GM21528 (cell line): ENCODE data around the gene ARHGEF5.
"Not testable (repeated sequence)": the region's sequence is repeated elsewhere in the genome, so short reads cannot be mapped to it uniquely, and the experiment has no call there.

Source experiments
- ATAC-seq: cut with Tn5 transposase; IDR thresholded peaks from one replicate; pipeline ENCODE4 v1.9.1; 2021; ENCODE audit warnings: mild to moderate bottlenecking, moderate library complexity; ENCODE audit not compliant: unreplicated experiment, low FRiP score

ARHGEF5 gene

DNA sequence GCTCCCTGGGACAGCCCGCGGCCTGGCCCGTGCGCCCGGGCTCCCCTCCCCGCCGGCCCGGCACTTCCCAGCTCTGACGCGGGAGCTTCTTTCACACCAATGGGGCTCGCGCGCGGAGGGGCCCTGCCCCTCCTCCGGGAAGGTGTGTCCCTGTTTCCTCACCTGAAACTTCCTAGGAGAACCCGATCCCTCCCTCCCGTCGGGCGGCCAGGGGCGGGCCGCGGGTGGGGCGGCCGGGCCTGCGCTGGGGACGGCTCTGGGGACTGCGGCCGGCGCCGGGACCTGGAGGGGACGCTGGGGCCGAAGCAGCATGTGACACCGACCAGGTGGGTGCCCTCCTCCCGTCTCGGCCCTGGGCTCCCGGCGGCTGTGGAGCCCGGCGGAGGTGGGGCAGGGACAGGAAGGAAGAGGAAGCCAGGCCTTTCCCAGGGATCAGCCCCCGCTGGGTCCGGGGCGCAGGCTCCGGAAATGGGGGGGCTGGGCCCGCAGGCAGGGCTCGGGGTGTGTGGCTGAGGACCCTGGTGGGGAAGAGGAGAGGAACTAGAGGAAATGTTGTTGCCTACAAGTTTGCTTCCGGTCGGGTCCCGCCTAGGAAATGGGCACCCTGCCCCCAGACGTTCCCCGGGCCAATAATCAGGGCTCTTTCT, at the start of gene ARHGEF5:
Gene ARHGEF5 (plus strand): TSS at position 227 of the 647 bp plus-strand sequence. CDS start 7,268 bp downstream, outside the sequence.
- ATAC-seq: peak; percentile 84

DNA sequence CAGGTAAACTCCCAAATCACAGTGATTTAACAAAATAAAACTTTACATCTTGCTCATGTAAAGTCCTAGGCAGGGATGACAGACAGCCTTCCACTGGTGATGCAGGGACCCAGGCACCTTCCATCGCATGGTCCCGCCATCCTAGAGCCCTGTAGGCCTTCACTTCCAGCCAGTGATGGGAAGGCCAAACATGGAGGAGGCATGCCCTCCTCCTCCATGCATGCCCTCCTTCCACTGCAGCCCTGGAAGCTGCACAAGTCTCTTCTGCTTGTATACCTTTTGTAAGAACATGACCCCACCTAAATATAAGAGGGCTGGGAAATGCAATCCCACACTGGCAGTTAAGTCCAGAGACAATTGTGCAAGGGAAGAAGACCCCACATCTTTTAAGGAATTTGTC, 45.5 kb upstream of the ARHGEF5 start:
- not testable (repeated sequence) for ATAC-seq

GRCh38 chr7:144311218-144311617, 44.0 kb upstream of the ARHGEF5 start:
- not testable (repeated sequence) for ATAC-seq

GRCh38 chr7:144311872-144312469, 43.2 kb upstream of the ARHGEF5 start, which contains the start of gene OR2A1:
Gene OR2A1, plus strand, starts transcription at chr7:144312419. Its CDS starts 5,706 bp downstream, at chr7:144318125.
- ATAC-seq: not testable (repeated sequence)

DNA sequence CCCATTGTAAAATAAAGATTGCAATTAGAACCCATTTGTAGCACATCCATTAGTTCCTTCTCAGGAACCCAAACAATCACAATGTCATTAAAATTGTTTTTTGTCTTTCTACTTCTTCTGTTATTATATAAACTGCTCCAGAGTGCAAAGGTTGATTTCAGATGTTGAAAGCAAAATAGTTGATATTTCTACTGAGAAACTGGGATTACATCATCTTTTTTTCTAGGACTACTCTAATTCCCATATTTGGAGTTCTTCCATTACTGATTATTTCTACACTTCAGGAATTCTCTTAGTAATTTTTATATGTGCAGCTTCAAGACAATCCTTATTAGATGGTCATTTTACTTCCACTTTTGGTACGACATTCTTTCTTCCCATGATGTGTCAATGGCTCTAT, 37.7 kb upstream of the ARHGEF5 start:
- not testable (repeated sequence) for ATAC-seq

DNA sequence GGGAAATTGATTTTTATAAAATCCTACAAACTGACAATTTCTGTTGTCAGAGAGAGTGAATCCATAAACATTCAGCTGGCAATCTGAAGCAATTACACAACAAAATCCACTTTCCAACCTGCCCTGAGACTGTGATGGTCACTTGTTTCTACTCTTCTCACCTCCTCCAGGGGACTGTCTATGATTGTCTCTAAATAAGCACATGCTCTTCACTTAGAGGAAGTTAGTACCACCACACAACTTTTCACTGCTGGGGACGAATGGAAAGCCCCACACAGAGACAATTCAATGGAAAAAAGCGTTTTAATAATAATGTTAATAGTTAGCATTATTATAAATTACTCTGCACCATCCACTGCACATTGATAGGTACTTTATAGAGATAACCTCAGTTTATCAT, 35.7 kb upstream of the ARHGEF5 start:
- ATAC-seq: not testable (repeated sequence)

DNA sequence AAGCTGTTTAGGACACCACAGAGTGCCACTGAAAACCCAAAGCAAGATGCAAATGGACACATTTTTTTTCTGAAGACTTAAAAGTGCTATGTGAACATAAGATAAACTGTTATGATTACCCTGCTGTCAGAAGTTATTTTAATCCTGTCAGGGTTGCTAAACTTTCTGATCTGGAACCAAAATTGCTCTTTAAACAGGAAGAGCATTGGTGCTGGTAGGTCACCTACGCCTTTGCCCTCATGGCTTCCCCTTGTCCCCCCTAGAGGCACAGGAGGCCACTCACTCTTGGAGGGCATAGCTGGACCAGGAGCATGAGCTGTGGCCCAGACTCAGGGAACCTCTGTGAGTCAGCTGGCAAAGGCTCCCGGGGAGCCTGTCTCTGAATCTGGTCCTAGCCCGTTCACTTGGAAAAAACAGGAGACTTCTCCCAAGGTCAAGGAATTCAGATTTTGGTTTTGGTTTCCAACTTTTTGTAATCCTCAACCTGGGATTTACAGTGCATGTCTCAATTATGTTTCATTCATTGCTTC, 33.5 kb upstream of the ARHGEF5 start:
- ATAC-seq: not testable (repeated sequence)

DNA sequence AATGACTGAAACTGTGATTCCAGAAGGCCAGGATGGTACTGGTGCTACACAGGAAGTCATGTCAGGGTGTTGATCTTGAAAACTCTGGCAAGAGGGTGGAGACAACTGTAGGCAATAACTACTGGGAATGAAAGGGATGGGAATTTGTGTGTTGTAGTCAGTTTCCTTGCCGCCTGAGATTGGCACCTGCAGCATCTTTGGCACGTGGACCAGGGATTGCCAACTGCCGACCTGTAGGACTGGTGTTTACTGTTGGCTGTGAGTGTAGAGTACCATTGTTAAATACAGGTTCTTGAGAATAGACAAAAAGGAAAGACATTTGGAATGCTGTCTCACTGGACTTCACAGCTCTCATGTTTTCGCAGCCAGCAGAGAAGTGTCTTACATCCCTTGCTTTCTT, 31.8 kb upstream of the ARHGEF5 start:
- ATAC-seq: not testable (repeated sequence)

DNA sequence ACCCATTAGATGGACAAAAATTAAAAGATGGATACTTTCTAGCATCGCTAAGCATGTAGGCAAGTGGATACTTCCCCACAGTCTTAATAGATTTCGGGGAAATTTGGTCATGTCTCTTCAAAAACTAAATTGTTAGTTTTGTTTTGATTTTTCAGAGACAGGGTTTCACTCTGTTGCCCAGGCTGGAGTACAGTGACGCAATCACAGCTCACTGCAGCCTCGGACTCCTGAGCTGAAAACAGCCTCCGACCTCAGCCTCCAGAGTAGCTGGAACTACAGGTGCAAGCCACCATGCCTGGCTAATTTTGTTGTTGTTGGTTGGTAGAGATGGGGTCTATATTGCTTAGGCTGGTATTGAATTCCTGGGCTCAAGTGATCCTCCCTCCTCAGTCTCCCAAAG, 29.3 kb upstream of the ARHGEF5 start:
- ATAC-seq: not testable (repeated sequence)

DNA sequence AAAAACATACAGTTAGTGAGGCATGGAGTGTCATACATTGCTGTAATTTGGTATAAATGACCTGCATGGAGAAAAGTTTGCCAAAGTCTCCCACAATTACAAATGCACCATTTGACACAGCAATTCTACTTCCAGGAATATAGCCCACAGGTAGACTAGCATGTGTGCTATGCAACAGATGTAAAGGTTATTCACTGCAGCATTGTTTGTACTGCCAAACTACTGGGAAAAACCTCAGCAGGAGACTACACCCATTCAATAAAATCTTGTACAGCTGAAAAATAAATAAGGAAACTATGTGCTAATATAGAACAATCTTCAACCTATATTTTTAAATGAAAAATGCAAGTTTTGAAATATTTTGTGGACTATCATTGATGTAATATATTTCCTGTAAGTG, 25.2 kb upstream of the ARHGEF5 start:
- not testable (repeated sequence) for ATAC-seq

DNA sequence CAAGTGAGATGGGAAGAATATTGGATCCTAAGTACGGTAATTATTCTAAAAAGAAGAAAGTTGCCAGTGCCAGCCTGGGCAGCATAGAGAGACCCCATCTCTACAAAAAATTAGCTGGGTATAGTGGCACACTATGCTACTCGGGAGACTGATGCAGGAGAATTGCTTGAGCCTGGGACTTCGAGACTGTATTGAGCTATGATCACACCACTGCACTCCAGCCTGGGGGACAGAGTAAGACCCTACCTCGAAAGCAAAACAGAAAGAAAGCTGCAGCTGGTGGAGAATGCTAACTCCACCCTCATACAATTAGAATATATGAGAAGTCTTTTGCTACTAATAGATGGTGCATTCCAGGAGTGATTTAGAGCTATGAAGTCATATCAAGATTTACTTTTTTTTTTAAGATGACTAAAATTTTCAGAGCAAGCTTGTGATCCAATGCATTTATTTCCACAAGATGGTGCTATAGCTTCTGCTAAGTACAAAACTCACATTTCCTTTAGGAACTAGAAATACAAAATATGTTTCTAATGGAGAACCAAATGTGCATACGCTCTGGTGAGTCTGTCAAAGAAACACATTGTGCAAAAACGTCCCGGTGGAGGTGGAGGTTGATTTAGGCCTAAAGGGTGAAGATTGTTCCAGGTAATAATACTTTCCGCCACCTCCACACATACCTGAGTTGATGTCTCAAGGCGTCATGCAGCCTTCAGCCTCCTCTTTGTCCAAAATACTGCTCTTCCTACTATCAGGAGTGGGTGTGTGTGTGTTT, 23.8 kb upstream of the ARHGEF5 start:
- peak; percentile 43 for ATAC-seq

DNA sequence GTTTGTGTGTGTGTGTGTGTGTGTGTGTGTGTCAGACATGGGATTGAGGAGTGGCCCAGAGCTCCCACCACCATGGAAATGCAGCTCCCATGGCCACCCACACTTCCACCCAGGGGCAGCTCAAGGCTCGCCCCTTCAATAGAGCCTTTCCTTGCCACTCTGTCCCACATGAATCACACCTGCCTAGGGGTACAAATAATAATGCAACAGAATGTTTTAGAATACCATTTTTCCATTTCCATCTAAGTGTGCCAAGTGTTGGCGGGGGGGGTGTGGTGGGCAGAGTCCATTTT, 23.3 kb upstream of the ARHGEF5 start:
- ATAC-seq: not testable (repeated sequence)

GRCh38 chr7:144348625-144349024, 6.6 kb upstream of the ARHGEF5 start:
- ATAC-seq: peak; percentile 40

- not testable (repeated sequence) for ATAC-seq
Measured at GRCh38 chr7:144351667-144352066, 3.5 kb upstream of the ARHGEF5 start.

- not testable (repeated sequence) for ATAC-seq
Measured at GRCh38 chr7:144356185-144356584, 983 bp downstream of the ARHGEF5 start.

GRCh38 chr7:144356860-144357259, 1.7 kb downstream of the ARHGEF5 start:
- ATAC-seq: not testable (repeated sequence)

DNA sequence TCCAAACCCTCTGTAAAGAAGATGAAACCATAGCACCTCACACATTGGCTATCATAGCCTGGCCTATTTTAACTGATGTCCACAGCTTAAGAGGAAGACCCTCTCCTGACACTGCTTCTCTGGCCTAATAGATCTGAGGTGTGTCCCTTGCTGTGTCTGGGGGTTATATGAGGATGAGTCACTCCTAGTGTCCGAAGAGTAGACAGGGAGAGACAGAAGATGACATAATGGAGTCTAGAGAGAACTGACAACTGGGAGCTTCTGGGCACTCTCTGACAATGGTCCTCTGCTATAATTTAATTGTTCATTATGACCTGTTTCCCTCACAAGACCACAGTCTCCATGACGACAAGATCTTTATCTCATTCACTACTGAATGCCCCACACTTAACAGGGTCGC, 6.9 kb downstream of the ARHGEF5 start:
- ATAC-seq: not testable (repeated sequence)

GRCh38 chr7:144365523-144365922, 10.3 kb downstream of the ARHGEF5 start:
- not testable (repeated sequence) for ATAC-seq

DNA sequence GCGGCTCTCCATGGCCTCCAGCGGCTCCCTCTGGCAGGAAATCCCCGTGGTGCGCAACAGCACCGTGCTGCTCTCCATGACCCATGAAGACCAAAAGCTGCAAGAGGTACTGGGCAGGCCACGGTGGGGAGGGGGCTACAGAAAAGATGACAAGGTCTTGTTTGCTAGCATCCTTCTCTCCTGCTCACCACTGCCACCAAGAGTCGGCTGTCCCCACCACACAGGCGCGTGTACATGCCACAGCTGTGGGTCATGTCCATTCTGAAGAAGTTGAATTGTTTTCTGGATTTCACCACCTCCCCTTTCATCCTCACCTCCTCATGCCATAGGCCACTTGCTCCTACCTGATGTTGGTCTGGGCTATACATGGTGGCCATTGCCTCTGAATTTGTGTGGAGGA, 12.0 kb downstream of the ARHGEF5 start:
- ATAC-seq: not testable (repeated sequence)

GRCh38 chr7:144369221-144369620, 14.0 kb downstream of the ARHGEF5 start:
- not testable (repeated sequence) for ATAC-seq

GRCh38 chr7:144378651-144379050, 23.4 kb downstream of the ARHGEF5 start:
- no peak for ATAC-seq
